ENCODE results near the gene TMEM60.

- TF ChIP-seq CTCF (IDR thresholded peaks at IDR 0.05) (no peak), POLR2A (IDR thresholded peaks at IDR 0.05) (no peak)
Measured at GRCh38 chr7:77783111-77783510, 15.1 kb downstream of the TMEM60 start.

Measured in heart left ventricle (tissue), 13 donors.